Activated naive CD4-positive, alpha-beta T cell treated with Interleukin-2 at 50 U/mL for 16 hours (primary cell): ENCODE results near the gene MLIP.

Experiments used
- DNase-seq: peaks from one replicate; pipeline ENCODE4 v3.0.0-alpha.2; 2020

Gene MLIP

GRCh38 chr6:54096811-54097210, 14.4 kb upstream of the MLIP start:
- no peak for DNase-seq

- no peak for DNase-seq
Observed at GRCh38 chr6:54097753-54098152, 13.5 kb upstream of the MLIP start.

DNA sequence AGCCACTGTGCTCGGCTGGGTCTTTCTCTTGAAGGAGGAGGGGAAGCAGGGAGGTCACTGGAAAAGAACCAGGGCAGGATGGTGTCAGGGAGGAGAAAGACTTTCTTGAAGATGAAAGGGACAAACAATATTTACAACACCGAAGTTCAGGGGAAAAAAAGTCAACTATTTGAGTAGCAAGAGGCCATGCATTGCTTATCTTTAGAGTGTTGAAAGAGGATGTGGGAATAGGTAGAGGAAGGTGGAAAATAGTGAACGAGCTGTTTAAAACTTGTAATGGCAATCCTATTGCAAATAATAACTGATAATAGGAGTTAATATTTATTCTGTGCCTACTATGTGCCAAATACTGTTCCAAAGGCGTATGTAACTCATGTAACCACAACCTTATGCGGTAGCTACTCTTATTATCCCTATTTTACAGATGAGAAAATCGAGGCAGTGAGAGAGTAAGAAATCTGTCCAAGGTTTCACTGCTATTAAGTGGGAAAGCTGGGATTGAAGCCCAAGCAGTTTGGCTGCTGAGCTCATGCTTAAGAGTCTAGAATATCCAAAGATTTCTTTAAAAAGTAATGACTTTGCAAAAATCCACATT, 12.7 kb upstream of the MLIP start:
- DNase-seq, result no peak

GRCh38 chr6:54099225-54099624, 12.0 kb upstream of the MLIP start:
- DNase-seq, result no peak

DNA sequence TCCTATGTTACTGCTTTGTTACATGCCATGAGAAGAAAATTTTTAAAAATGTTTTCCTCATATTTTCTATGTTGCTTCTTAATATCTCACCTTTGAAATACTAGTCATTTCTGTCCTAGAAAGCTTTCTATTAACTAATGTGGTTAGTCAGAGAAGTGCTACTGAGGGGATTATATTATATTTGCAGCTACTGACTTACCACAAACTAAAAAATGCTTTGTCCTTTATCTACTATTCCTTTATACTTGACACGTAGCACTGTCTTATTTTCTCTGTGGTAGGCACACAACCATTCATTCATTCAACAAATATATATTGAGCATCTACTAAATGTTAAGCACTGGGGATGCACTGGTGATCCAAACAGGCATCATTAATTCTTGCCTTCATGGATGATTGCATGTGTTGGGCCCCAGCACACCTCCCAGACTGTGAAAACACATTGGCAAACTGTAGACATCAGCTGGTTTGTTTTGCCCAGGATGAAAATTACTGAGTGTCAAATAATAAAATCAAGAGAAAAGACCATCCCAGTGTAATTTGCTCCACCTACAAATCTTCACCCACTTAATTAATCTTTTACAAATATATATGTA, 10.7 kb upstream of the MLIP start:
- DNase-seq, result no peak

GRCh38 chr6:54102238-54102637, 9.0 kb upstream of the MLIP start:
- DNase-seq, result no peak

GRCh38 chr6:54103497-54103896, 7.7 kb upstream of the MLIP start:
- DNase-seq, result no peak

DNA sequence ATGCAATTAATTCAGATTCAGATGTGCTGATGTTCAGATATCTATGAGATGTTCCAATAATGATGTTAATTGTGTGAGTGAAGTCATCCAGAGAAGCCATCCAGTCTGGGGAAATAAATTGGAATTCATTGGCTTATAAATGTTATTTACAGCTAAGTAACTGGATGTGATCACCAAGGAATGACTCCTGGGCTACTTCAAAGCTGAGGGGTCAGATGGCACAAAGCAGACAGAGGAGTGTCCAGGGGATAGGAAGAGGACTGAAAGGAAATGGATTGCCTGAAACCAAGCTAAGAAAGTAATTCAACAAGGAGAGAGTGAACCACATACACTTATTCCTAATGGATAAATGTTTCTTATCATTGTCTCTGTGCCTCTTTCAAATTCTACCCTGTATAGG, 4.5 kb upstream of the MLIP start:
- no peak for DNase-seq

- DNase-seq, result no peak
Observed at GRCh38 chr6:54107470-54108090, 3.7 kb upstream of the MLIP start.

DNA sequence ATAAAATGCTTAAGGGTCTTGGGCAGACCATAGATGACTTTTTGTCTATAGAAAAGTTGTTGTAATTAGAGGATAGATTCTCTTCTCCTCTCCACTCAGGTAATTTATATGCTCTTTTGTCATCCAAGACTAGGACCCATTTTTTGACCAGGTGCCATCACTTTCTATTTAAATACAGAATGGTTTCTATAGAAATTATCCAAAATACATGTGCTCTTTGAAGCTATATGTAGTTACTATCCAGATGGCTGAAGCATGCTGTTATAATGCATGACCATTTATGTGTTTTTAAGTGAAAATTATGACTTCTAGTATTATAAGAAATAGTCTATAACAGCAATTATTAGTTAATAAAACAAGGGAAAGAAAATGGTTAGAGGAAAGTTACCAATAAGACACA, 3.0 kb upstream of the MLIP start:
- no peak for DNase-seq

- DNase-seq, result no peak
Observed at GRCh38 chr6:54109586-54109985, 1.7 kb upstream of the MLIP start.

DNA sequence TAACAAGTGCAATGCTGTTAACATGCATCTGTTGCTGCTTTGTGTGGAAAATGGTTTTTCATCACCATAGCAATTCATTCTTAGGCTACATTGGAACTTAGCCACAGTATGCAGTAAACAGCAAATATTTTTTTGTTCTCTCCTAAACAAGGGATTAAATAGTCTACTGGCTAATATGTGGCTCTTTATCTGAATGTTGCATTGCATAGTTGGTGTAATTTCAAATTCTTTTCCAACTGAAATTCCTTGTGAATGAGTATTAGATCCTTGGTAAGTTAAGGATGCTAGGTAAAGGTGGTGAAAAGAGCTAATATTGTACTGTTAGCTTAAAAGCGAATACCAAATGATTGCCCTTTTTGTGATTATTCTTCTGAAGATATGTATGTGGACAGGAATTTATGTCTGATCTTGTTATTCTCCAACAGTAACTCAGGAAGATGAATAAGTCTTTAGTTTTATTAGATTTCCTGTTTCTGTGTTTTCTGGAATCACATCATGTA, 958 bp downstream of the MLIP start:
- DNase-seq, result no peak

- DNase-seq, result no peak
Observed at GRCh38 chr6:54114991-54115390, 3.7 kb downstream of the MLIP start.

DNA sequence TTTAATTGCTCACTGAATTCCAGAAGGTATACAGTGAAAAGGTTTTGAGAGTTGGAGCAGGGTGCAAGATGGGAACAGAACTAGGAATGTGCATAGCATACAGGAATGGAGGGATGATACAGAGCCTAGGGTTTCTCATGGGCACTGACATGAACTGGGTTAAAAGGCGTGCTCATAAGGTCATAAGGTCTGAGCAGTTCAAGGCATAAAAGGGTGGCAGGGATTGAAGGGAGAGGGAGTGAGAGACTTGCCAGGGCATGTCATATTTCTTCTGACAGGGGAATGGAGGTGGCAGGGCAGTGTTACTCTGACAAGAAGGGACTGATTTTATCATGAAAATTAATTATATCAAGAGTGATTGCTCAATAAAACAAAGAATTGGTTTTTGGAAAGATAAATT, 4.7 kb downstream of the MLIP start:
- no peak for DNase-seq

- no peak for DNase-seq
Observed at GRCh38 chr6:54118117-54118516, 6.9 kb downstream of the MLIP start.

- no peak for DNase-seq
Observed at GRCh38 chr6:54125493-54125892, 14.2 kb downstream of the MLIP start.

- no peak for DNase-seq
Observed at GRCh38 chr6:54130179-54130578, 18.9 kb downstream of the MLIP start.

DNA sequence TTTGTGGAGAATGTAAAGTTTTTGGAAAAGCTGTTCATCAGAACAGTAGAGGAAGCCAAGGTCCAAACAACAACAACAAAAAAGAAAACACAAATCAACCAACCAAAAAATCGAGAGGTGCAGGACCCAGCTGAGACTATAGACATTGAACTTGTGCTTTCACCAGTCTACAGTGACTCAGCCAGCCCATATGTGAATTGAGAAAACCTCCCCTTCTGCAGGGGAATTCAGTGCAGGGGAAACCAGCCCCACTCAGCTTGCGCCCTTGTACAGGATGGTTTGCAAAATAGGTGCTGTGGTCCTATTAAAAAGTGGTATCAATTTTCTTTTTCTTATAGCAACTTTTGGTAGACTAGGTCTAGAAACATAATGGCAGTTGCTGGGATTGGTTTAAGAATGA, 21.3 kb downstream of the MLIP start:
- DNase-seq, result no peak

DNA sequence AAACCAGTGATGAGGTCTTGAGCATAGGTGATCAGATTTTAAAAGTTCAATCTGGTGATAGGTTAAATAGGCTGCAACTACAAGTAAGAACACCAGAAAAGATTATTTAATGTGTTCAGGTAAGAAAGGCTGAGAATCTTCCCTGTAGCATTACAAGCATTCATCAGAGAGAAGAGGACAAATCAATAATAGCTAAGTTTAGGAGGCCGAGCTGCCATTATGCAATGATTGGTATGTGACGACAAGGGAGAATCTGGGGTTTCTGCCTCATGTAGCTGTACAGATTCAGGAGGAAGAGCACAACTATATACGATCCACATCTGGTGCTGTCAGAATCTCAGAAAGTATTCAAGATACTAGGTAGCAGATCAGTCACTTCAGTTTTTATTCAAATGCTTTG, 21.9 kb downstream of the MLIP start:
- DNase-seq, result no peak

- no peak for DNase-seq
Observed at GRCh38 chr6:54134935-54135334, 23.7 kb downstream of the MLIP start.

GRCh38 chr6:54135665-54136369, 24.6 kb downstream of the MLIP start:
- no peak for DNase-seq

- no peak for DNase-seq
Observed at GRCh38 chr6:54138795-54139194, 27.6 kb downstream of the MLIP start.

DNA sequence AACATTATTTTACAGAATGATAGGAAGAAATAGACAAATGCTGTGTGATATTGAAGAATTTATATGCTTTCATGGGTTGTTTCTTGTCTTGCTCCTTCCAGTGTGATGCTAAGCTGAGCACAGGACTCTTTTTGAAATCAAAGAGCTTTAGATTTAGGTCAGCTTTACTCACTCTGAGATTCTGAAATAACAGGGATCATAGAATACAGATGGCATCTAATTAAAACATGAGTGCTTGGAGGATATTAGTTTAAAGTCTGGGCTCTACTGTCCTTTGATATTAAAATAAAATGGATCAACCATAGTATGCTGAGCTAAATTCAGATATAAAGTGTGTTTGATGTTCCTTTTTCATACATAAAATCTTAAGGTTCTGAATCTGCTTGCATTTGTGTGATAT, 29.6 kb downstream of the MLIP start:
- no peak for DNase-seq

GRCh38 chr6:54142889-54143519, 31.8 kb downstream of the MLIP start:
- DNase-seq, result no peak
